Caco-2 (cell line): ENCODE results near the gene HGD. TPM values are rescaled to one million over a fixed set of nuclear protein-coding genes. Genes with fewer than 3 reads are reported as not detected.

Experiments used
- BruUV-seq: library from RNA; stranded (reverse); fragments of 400-500 nt; replicated peaks from 2 replicates; lab custom pipeline; 2021; lab: Mats Ljungman, UMichigan
- CTCF ChIA-PET: fragments of 300-600 bp; sonication (Branson Sonifier 250); formaldehyde crosslinking; loops from one replicate; lab custom pipeline; 2022; ENCODE audit warnings: antibody characterized with exemption; lab: Charles Lee
- POLR2A ChIA-PET: fragments of 300-600 bp; sonication (Branson Sonifier 250); formaldehyde crosslinking; loops from one replicate; lab custom pipeline; 2022; ENCODE audit warnings: antibody characterized with exemption; lab: Charles Lee
- DNase-seq, 2 experiments: peaks; one replicate each; pipeline versions ENCODE4 v3.0.0 to v3.0.0-alpha.2; 2020 to 2022
- H3K27me3 ChIP-seq: replicated peaks from 2 replicates; pipeline ENCODE4 v1.6.0; 2011; ENCODE audit warnings: low read length; ENCODE audit not compliant: control insufficient read depth, insufficient read depth
- H3K36me3 ChIP-seq: 2 replicates; pipeline ENCODE4 v1.5.1; 2011; ENCODE audit warnings: low read length; ENCODE audit not compliant: control insufficient read depth, insufficient read depth
- H3K4me1 ChIP-seq: fragments of 250-450 bp; sonication (Bioruptor Pico); 2 replicates; pipeline ENCODE4 v1.5.1; 2020; ENCODE audit warnings: mild to moderate bottlenecking
- H3K4me3 ChIP-seq: 2 replicates; pipeline ENCODE4 v1.5.1; 2011; ENCODE audit warnings: low read depth, mild to moderate bottlenecking, control low read depth, low read length
- H3K9me3 ChIP-seq: fragments of 250-450 bp; sonication (Bioruptor Pico); 2 replicates; pipeline ENCODE4 v1.5.1; 2020; ENCODE audit warnings: mild to moderate bottlenecking, moderate library complexity
- H3K27ac Mint-ChIP-seq: one replicate; pipeline ENCODE4 v1.8.0; 2022; ENCODE audit warnings: mixed read lengths; ENCODE audit not compliant: unreplicated experiment
- H3K27me3 Mint-ChIP-seq: one replicate; pipeline ENCODE4 v1.8.0; 2022; ENCODE audit warnings: mixed read lengths; ENCODE audit not compliant: insufficient read depth, unreplicated experiment
- H3K36me3 Mint-ChIP-seq: one replicate; pipeline ENCODE4 v1.8.0; 2022; ENCODE audit warnings: mild to moderate bottlenecking, mixed read lengths; ENCODE audit not compliant: insufficient read depth, unreplicated experiment
- H3K4me1 Mint-ChIP-seq: one replicate; pipeline ENCODE4 v1.8.0; 2022; ENCODE audit warnings: low read depth, mixed read lengths; ENCODE audit not compliant: unreplicated experiment
- H3K4me3 Mint-ChIP-seq: one replicate; pipeline ENCODE4 v1.8.0; 2022; ENCODE audit warnings: mild to moderate bottlenecking, moderate library complexity, mixed read lengths; ENCODE audit not compliant: unreplicated experiment
- H3K9me3 Mint-ChIP-seq: one replicate; pipeline ENCODE4 v1.8.0; 2022; ENCODE audit warnings: mixed read lengths; ENCODE audit not compliant: unreplicated experiment
- intact Hi-C: fragments of 100-400 bp; cut with micrococcal nuclease; formaldehyde crosslinking; loops from one replicate; pipeline ENCODE4 v1.10.0; 2022; ENCODE audit not compliant: unreplicated experiment
- total RNA-seq: library from RNA; stranded (reverse); gene quantifications from 2 replicates; pipeline ENCODE4 v1.2.3, GENCODE V29; 2022
- TF ChIP-seq, protein P1 (sequence below), 2 experiments: fragments of 200-600 bp in 1 of 2; IDR thresholded peaks; 1 replicate in 1 of 2; 2 replicates in 1 of 2; pipeline versions ENCODE4 v1.5.1 to v1.8.0; 2011 to 2022; ENCODE audit warnings: antibody characterized with exemption in 1 of 2, control low read depth in 1 of 2, inconsistent platforms in 1 of 2, low read depth in 1 of 2, low read length in 1 of 2, mild to moderate bottlenecking in 1 of 2, moderate library complexity in 1 of 2; ENCODE audit not compliant: insufficient read depth in 1 of 2, severe bottlenecking in 1 of 2, unreplicated experiment in 1 of 2

The HGD gene
- total RNA-seq, 1 experiment from 2014 or later: 102 TPM

- peak within 1 kb of the TSS; percentile 82 for H3K27ac Mint-ChIP-seq
- Histone ChIP-seq H3K27me3 (no peaks in the 10 kb centered on the region), H3K9me3 (no peaks in the 10 kb centered on the region), H3K4me1 (no peaks in the 10 kb centered on the region), H3K36me3 (peaks cover 3% of the 10 kb centered on the region), H3K4me3 (peak within 1 kb of the TSS; percentile 74)
- no peaks in the 10 kb centered on the region for H3K9me3 Mint-ChIP-seq
- intact Hi-C loops: loop anchor here (1.0 to 2.0 kb wide), 2 partner anchors 86 to 147 kb away; partner anchors contain the start of genes GTF2E1, HGD and RABL3
- CTCF ChIA-PET: interaction anchor here (0.6 to 1.9 kb wide), 6 partner anchors 8 to 179 kb away, joined by 3 to 13 read pairs (median 4); no protein-coding TSS in a partner anchor
- H3K36me3 Mint-ChIP-seq: peaks cover 17% of the 10 kb centered on the region
- peak; percentile 95 to 98 for DNase-seq
- peak within 1 kb of the TSS; percentile 87 for H3K4me3 Mint-ChIP-seq
- POLR2A ChIA-PET: interaction anchor here (0.5 to 1.8 kb wide), 11 partner anchors 8 to 1133 kb away, joined by 3 to 10 read pairs (median 4); partner anchors contain the start of genes GTF2E1, LRRC58, RABL3 and TMEM39A
- H3K4me1 Mint-ChIP-seq: no peaks in the 10 kb centered on the region
- TF ChIP-seq, protein P1, sequence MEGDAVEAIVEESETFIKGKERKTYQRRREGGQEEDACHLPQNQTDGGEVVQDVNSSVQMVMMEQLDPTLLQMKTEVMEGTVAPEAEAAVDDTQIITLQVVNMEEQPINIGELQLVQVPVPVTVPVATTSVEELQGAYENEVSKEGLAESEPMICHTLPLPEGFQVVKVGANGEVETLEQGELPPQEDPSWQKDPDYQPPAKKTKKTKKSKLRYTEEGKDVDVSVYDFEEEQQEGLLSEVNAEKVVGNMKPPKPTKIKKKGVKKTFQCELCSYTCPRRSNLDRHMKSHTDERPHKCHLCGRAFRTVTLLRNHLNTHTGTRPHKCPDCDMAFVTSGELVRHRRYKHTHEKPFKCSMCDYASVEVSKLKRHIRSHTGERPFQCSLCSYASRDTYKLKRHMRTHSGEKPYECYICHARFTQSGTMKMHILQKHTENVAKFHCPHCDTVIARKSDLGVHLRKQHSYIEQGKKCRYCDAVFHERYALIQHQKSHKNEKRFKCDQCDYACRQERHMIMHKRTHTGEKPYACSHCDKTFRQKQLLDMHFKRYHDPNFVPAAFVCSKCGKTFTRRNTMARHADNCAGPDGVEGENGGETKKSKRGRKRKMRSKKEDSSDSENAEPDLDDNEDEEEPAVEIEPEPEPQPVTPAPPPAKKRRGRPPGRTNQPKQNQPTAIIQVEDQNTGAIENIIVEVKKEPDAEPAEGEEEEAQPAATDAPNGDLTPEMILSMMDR (IDR thresholded peaks at IDR 0.05; ENCODE audit: insufficient read depth in 1 of 2, low read depth in 1 of 2, low read length in 1 of 2, severe bottlenecking in 1 of 2, unreplicated experiment in 1 of 2): no peak
- peaks cover 5% of the 10 kb centered on the region for H3K27me3 Mint-ChIP-seq
- BruUV-seq: TSS peak; percentile 58
Observed at GRCh38 chr3:120596116-120596852, 85.8 kb downstream of the HGD start, which contains the start of gene NDUFB4. Gene NDUFB4, plus strand, starts transcription at chr3:120596336. Its CDS starts 24 bp downstream, at chr3:120596360.

- H3K4me3 ChIP-seq: peak overlapping the region; percentile 43
- Mint-ChIP-seq H3K4me3 (peak overlapping the region; percentile 87), H3K36me3 (peaks cover 11% of the 10 kb centered on the region), H3K27ac (peak overlapping the region; percentile 82), H3K9me3 (no peaks in the 10 kb centered on the region), H3K27me3 (peaks cover 7% of the 10 kb centered on the region), H3K4me1 (no peaks in the 10 kb centered on the region)
- no peaks in the 10 kb centered on the region for H3K27me3 ChIP-seq
- POLR2A ChIA-PET: interaction anchor here (0.5 to 1.8 kb wide), 10 partner anchors 9 to 1132 kb away, joined by 3 to 10 read pairs (median 4); partner anchors contain the start of genes GTF2E1, LRRC58, RABL3 and TMEM39A
- TF ChIP-seq, protein P1 (IDR thresholded peaks at IDR 0.05; ENCODE audit: insufficient read depth in 1 of 2, low read depth in 1 of 2, low read length in 1 of 2, severe bottlenecking in 1 of 2, unreplicated experiment in 1 of 2): no peak
- no peaks in the 10 kb centered on the region for H3K4me1 ChIP-seq
- CTCF ChIA-PET: interaction anchor here (0.6 to 1.9 kb wide), 6 partner anchors 9 to 178 kb away, joined by 3 to 13 read pairs (median 4); no protein-coding TSS in a partner anchor
- no peaks in the 10 kb centered on the region for H3K9me3 ChIP-seq
- intact Hi-C loops: loop anchor here (1.0 to 2.0 kb wide), 2 partner anchors 87 to 147 kb away; partner anchors contain the start of genes GTF2E1, HGD and RABL3
- peaks cover 3% of the 10 kb centered on the region for H3K36me3 ChIP-seq
- no peak for DNase-seq
- TSS peak; percentile 27 for BruUV-seq
Observed at GRCh38 chr3:120595788-120596115, 86.3 kb downstream of the HGD start.

- no peak overlapping the region for H3K27ac Mint-ChIP-seq
- BruUV-seq: no TSS peak
- CTCF ChIA-PET: no interaction called here
Observed at GRCh38 chr3:120587332-120587975, 94.6 kb downstream of the HGD start.

More at GRCh38 chr3:120587332-120587975, 94.6 kb downstream of the HGD start:
- no peak overlapping the region for H3K4me3 Mint-ChIP-seq
- H3K27me3 Mint-ChIP-seq: peaks cover 5% of the 10 kb centered on the region
- H3K9me3 Mint-ChIP-seq: no peaks in the 10 kb centered on the region
- Histone ChIP-seq H3K4me3 (no peak overlapping the region), H3K36me3 (no peaks in the 10 kb centered on the region), H3K27me3 (no peaks in the 10 kb centered on the region), H3K4me1 (no peaks in the 10 kb centered on the region), H3K9me3 (peaks cover 3% of the 10 kb centered on the region; the same call in 1 of the 2 replicates)
- TF ChIP-seq, protein P1 (IDR thresholded peaks at IDR 0.05; ENCODE audit: insufficient read depth in 1 of 2, low read depth in 1 of 2, low read length in 1 of 2, severe bottlenecking in 1 of 2, unreplicated experiment in 1 of 2): no peak
- no peak for DNase-seq
- H3K4me1 Mint-ChIP-seq: no peaks in the 10 kb centered on the region
- POLR2A ChIA-PET: no interaction called here
- intact Hi-C loops: no loop called here
- H3K36me3 Mint-ChIP-seq: no peaks in the 10 kb centered on the region
